H1 (cell line): Measurements from ENCODE around the gene KRT8. TPM values are rescaled to one million over a fixed set of nuclear protein-coding genes. Genes with fewer than 3 reads are reported as not detected.

Experiments used
- CTCF ChIA-PET: fragments of 300-600 bp; sonication (Branson Sonifier 250); formaldehyde crosslinking; loops from one replicate; lab custom pipeline; 2021; ENCODE audit not compliant: partially characterized antibody; lab: Charles Lee
- POLR2A ChIA-PET: fragments of 300-600 bp; sonication (Branson Sonifier 250); formaldehyde crosslinking; loops from one replicate; lab custom pipeline; 2021; ENCODE audit warnings: inconsistent platforms; ENCODE audit not compliant: partially characterized antibody; lab: Charles Lee
- DNase-seq, 2 experiments: peaks; one replicate each; pipeline versions ENCODE4 v3.0.0 to v3.0.0-alpha.2; 2010 to 2022; ENCODE audit warnings: low spot score in 2 of 2, low read depth in 1 of 2, mixed read lengths in 1 of 2
- FAIRE-seq: peaks from 2 replicates; lab custom pipeline; 2011; peaks lifted over from hg19 to GRCh38; lab: Jason Lieb, UNC
- H2AFZ ChIP-seq: 2 replicates; pipeline ENCODE4 v1.8.1; 2012; ENCODE audit warnings: low read length, inconsistent platforms
- H2AK5ac ChIP-seq: 2 replicates; pipeline ENCODE4 v1.6.1; 2013; ENCODE audit warnings: low read depth, low read length
- H2BK120ac ChIP-seq: replicated peaks from 2 replicates; pipeline ENCODE3; 2013; ENCODE audit warnings: low read depth, low read length, inconsistent platforms
- H2BK12ac ChIP-seq: 2 replicates; pipeline ENCODE4 v1.6.1; 2013; ENCODE audit warnings: low read depth, low read length
- H2BK15ac ChIP-seq: 2 replicates; pipeline ENCODE4 v1.6.1; 2013; ENCODE audit warnings: low read length
- H2BK20ac ChIP-seq: 2 replicates; pipeline ENCODE4 v1.6.1; 2013; ENCODE audit warnings: low read length
- H2BK5ac ChIP-seq: 2 replicates; pipeline ENCODE4 v1.6.1; 2013; ENCODE audit warnings: low read depth, low read length
- H3K14ac ChIP-seq: 2 replicates; pipeline ENCODE4 v1.6.1; 2013; ENCODE audit warnings: inconsistent platforms; ENCODE audit not compliant: insufficient read length
- H3K18ac ChIP-seq: 2 replicates; pipeline ENCODE4 v1.6.1; 2013; ENCODE audit warnings: low read length; ENCODE audit errors: extremely low read depth
- H3K23ac ChIP-seq: 2 replicates; pipeline ENCODE4 v1.6.1; 2013; ENCODE audit warnings: inconsistent platforms; ENCODE audit not compliant: insufficient read length
- H3K23me2 ChIP-seq: 2 replicates; pipeline ENCODE4 v1.6.1; 2013; ENCODE audit warnings: low read depth, low read length
- H3K27ac ChIP-seq: 2 replicates; pipeline ENCODE4 v1.6.1; 2011; ENCODE audit warnings: low read depth, low read length, inconsistent platforms
- H3K27me3 ChIP-seq, 4 experiments: replicated peaks in 1 of 4; 1 replicate in 1 of 4; 2 replicates in 3 of 4; pipeline versions ENCODE4 v1.6.1 to v1.8.1; 2011 to 2013; ENCODE audit warnings: low read length in 3 of 4, mild to moderate bottlenecking in 3 of 4, inconsistent platforms in 2 of 4, mixed read lengths in 2 of 4, moderate library complexity in 1 of 4; ENCODE audit not compliant: control insufficient read depth in 3 of 4, insufficient read depth in 3 of 4; ENCODE audit errors: extremely low read depth in 1 of 4
- H3K36me3 ChIP-seq, 4 experiments: 2 replicates each; pipeline versions ENCODE4 v1.6.1 to v1.8.1; 2011 to 2013; ENCODE audit warnings: mild to moderate bottlenecking in 4 of 4, low read length in 3 of 4, moderate library complexity in 2 of 4, control low read depth in 1 of 4, inconsistent platforms in 1 of 4; ENCODE audit not compliant: insufficient read depth in 4 of 4, control insufficient read depth in 2 of 4
- H3K4ac ChIP-seq: replicated peaks from 2 replicates; pipeline ENCODE3; 2013; ENCODE audit warnings: low read length, low read depth, mixed read lengths, inconsistent platforms; ENCODE audit not compliant: insufficient read length
- H3K4me1 ChIP-seq, 4 experiments: replicated peaks in 1 of 4; 1 replicate in 1 of 4; 2 replicates in 3 of 4; pipeline versions ENCODE4 v1.6.1 to v1.8.1; 2011 to 2013; ENCODE audit warnings: low read length in 3 of 4, inconsistent platforms in 2 of 4, mixed read lengths in 1 of 4; ENCODE audit not compliant: insufficient read depth in 4 of 4, control insufficient read depth in 3 of 4
- H3K4me2 ChIP-seq, 2 experiments: 2 replicates each; pipeline versions ENCODE4 v1.6.1 to v1.8.1; 2011 to 2013; ENCODE audit warnings: low read depth in 2 of 2, low read length in 2 of 2, control low read depth in 1 of 2, inconsistent platforms in 1 of 2, mild to moderate bottlenecking in 1 of 2; ENCODE audit not compliant: insufficient read depth in 1 of 2
- H3K4me3 ChIP-seq, 4 experiments: fragments of 200-600, 300-600 bp in 1 of 4; sonication (generic), shearing (Covaris generic), sonication (Bioruptor Twin) in 1 of 4; 2 replicates each; pipeline versions ENCODE4 v1.5.1 to v1.8.1; 2011 to 2016; ENCODE audit warnings: low read length in 4 of 4, low read depth in 3 of 4, control low read depth in 2 of 4, inconsistent platforms in 2 of 4, mild to moderate bottlenecking in 2 of 4, mixed read lengths in 1 of 4, moderate library complexity in 1 of 4; ENCODE audit not compliant: insufficient read depth in 2 of 4; ENCODE audit errors: extremely low read depth in 1 of 4
- H3K56ac ChIP-seq: replicated peaks from 2 replicates; pipeline ENCODE3; 2013; ENCODE audit warnings: low read depth, mild to moderate bottlenecking, mixed read lengths, low read length, inconsistent platforms; ENCODE audit not compliant: insufficient read length
- H3K79me1 ChIP-seq: 2 replicates; pipeline ENCODE4 v1.6.1; 2013; ENCODE audit warnings: low read depth, low read length, control low read depth
- H3K79me2 ChIP-seq, 2 experiments: 2 replicates each; pipeline versions ENCODE4 v1.6.1 to v1.8.1; 2012 to 2013; ENCODE audit warnings: low read length in 2 of 2, mild to moderate bottlenecking in 2 of 2, inconsistent platforms in 1 of 2; ENCODE audit not compliant: insufficient read depth in 2 of 2, control insufficient read depth in 1 of 2
- H3K9ac ChIP-seq, 4 experiments: replicated peaks in 1 of 4; 1 replicate in 1 of 4; 2 replicates in 3 of 4; pipeline versions ENCODE4 v1.6.1 to v1.8.1; 2011 to 2013; ENCODE audit warnings: low read depth in 3 of 4, low read length in 3 of 4, control low read depth in 2 of 4, mild to moderate bottlenecking in 2 of 4, moderate library complexity in 2 of 4, inconsistent platforms in 1 of 4; ENCODE audit errors: extremely low read depth in 1 of 4
- H3K9me3 ChIP-seq, 2 experiments: 2 replicates each; pipeline versions ENCODE4 v1.6.1 to v1.8.1; 2012 to 2013; ENCODE audit warnings: mild to moderate bottlenecking in 2 of 2, moderate library complexity in 2 of 2, control low read depth in 1 of 2, inconsistent platforms in 1 of 2, low read depth in 1 of 2, low read length in 1 of 2, mixed read lengths in 1 of 2; ENCODE audit not compliant: insufficient read depth in 2 of 2
- H4K20me1 ChIP-seq, 2 experiments: replicated peaks in 1 of 2; 2 replicates each; pipeline versions ENCODE3 to v1.8.1; 2011 to 2013; ENCODE audit warnings: inconsistent platforms in 2 of 2, low read length in 2 of 2, mild to moderate bottlenecking in 1 of 2; ENCODE audit not compliant: insufficient read depth in 2 of 2, control insufficient read depth in 1 of 2
- H4K5ac ChIP-seq: 2 replicates; pipeline ENCODE4 v1.6.1; 2013; ENCODE audit warnings: low read length, low read depth, mixed read lengths, inconsistent platforms; ENCODE audit not compliant: insufficient read length
- H4K8ac ChIP-seq: 2 replicates; pipeline ENCODE4 v1.8.0; 2013; ENCODE audit warnings: mild to moderate bottlenecking, moderate library complexity, low read length, inconsistent platforms; ENCODE audit not compliant: insufficient read depth; ENCODE audit errors: extremely low read depth
- H4K91ac ChIP-seq: replicated peaks from 2 replicates; pipeline ENCODE3; 2013; ENCODE audit warnings: low read length, mixed read lengths, inconsistent platforms; ENCODE audit not compliant: insufficient read length
- EZH2 ChIP-seq: fragments of 200-600 bp; sonication (generic); IDR thresholded peaks from 2 replicates; pipeline ENCODE4 v1.7.1; 2012; ENCODE audit warnings: low read depth, mild to moderate bottlenecking, moderate library complexity, low read length, inconsistent platforms; ENCODE audit not compliant: severe bottlenecking
- JUN ChIP-seq: IDR thresholded peaks from 2 replicates; pipeline ENCODE4 v1.6.1; 2011; ENCODE audit warnings: low read depth, mild to moderate bottlenecking, improper control_type of control experiment, low read length
- MAFK ChIP-seq: IDR thresholded peaks from 2 replicates; pipeline ENCODE4 v1.6.1; 2012; ENCODE audit warnings: low read depth, mild to moderate bottlenecking, improper control_type of control experiment, low read length
- WGBS, 2 experiments: shearing (Covaris generic) in 1 of 2; methylation state at CpG; one replicate each; pipeline versions ENCODE4 v1.1.6 to v1.1.7; 2013 to 2015; ENCODE audit warnings: low lambda C conversion rate in 2 of 2, mixed read lengths in 2 of 2, inconsistent platforms in 1 of 2, low coverage in 1 of 2, missing lambda C conversion rate in 1 of 2; ENCODE audit not compliant: insufficient replicate concordance in 2 of 2, insufficient coverage in 1 of 2, insufficient read length in 1 of 2; ENCODE audit errors: extremely low coverage in 1 of 2, missing lambda C conversion rate in 1 of 2; 5-methylcytosine and 5-hydroxymethylcytosine counted together
- polyA plus RNA-seq, 7 experiments: library from polyadenylated mRNA; depleted of rRNA in 3 of 7; stranded (reverse) in 5 of 7; unstranded in 2 of 7; fragments of >200 nt in 5 of 7; fragments of 200-250 nt in 2 of 7; gene quantifications; 1 replicate in 5 of 7; 2 replicates in 1 of 7; 4 replicates in 1 of 7; pipeline versions ENCODE4 v1.2.1 to v1.2.3, GENCODE V29; 2011 to 2013; ENCODE audit warnings: missing spikeins in 2 of 7, mixed read lengths in 2 of 7
- total RNA-seq: library from RNA; stranded (reverse); fragmentation: NEBNext Ultra II Directional; extraction: Animal tissue kit (Norgen Biotek cat#: 25700); gene quantifications from 2 replicates; pipeline ENCODE4 v1.2.1, GENCODE V29; 2021

The KRT8 gene
- total and polyA plus RNA-seq, 2 of the 8 experiments (the other 6 are each of a cell fraction or from before 2014, with no cell fraction given): 280 to 290 TPM

DNA sequence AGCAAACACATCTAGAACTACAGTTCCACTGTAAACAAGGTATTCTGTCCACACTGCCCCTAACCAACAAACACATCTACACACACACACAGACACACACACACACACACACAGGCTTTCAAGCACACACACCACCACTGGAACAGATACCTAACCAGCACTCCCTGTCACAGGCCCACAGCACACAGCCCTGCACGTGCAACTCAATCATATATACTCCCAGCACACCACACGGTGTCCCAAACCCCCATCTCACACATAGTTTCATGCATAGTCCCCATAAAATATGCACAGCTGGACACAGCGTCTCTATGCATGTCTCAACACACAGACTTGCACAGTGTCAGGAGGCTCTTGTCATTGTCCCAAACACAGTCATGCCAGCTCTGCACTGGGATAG lies 27.6 kb downstream of the KRT8 start:
- no peak for FAIRE-seq

More for the DNA sequence above, 27.6 kb downstream of the KRT8 start:
- Histone ChIP-seq H3K9me3 (no peaks in the 10 kb centered on the region), H3K4me3 (no peak overlapping the region), H3K27ac (no peak overlapping the region), H3K4ac (no peak overlapping the region), H3K56ac (no peak overlapping the region), H2BK12ac (0 out of 2 replicates have a peak overlapping the region, but pooled peaks have one; percentile 23), H3K36me3 (no peaks in the 10 kb centered on the region), H2AFZ (no peak overlapping the region), H2AK5ac (no peak overlapping the region), H4K20me1 (peaks cover 0 to 1% of the 10 kb centered on the region in 2 experiments), H2BK5ac (peak overlapping the region; percentile 69; the same call in 1 of the 2 replicates), H4K8ac (no peak overlapping the region), H4K91ac (no peak overlapping the region), H4K5ac (no peak overlapping the region), H3K23me2 (peaks cover 8% of the 10 kb centered on the region; the same call in 1 of the 2 replicates), H3K79me1 (no peaks in the 10 kb centered on the region), H3K9ac (no peak overlapping the region), H3K4me1 (peaks cover 0 to 8% (median 4%) of the 10 kb centered on the region in 4 experiments; a peak in 4 of 7 replicates), H2BK20ac (no peak overlapping the region), H3K14ac (no peak overlapping the region), H2BK15ac (peak overlapping the region; percentile 90; the same call in 1 of the 2 replicates), H3K27me3 (peaks cover 0 to 22% (median 17%) of the 10 kb centered on the region in 4 experiments; a peak in 5 of 7 replicates), H3K18ac (no peak overlapping the region), H3K79me2 (no peaks in the 10 kb centered on the region), H2BK120ac (no peak overlapping the region), H3K23ac (no peak overlapping the region), H3K4me2 (no peak overlapping the region)
- WGBS, 2 experiments: 92% methylated on average over 3 of the region's 3 CpGs; no CpG with 5 or more reads in 1 of the 2 experiments
- DNase-seq: no peak
- no peak for TF ChIP-seq MAFK
- no peak for TF ChIP-seq EZH2
- no peak for TF ChIP-seq JUN
- CTCF ChIA-PET: interaction anchor here (0.7 to 36.8 kb wide), 30 partner anchors 8 to 737 kb away, joined by 3 to 1250 read pairs (median 6); partner anchors contain the start of genes KRT8 and KRT85
- POLR2A ChIA-PET: no interaction called here
